ENCODE data around the gene RAD51B.

RAD51B gene

GRCh38 chr14:68260121-68260520 lies 440.5 kb downstream of the RAD51B start:
- DNase-seq, result no peak

- no peak for DNase-seq
Measured at GRCh38 chr14:68261092-68261842, 441.7 kb downstream of the RAD51B start.

GRCh38 chr14:68262567-68262966 lies 443.0 kb downstream of the RAD51B start:
- DNase-seq, result no peak

- DNase-seq, result no peak
Measured at GRCh38 chr14:68263563-68264259, 444.1 kb downstream of the RAD51B start.

- DNase-seq, result no peak
Measured at GRCh38 chr14:68264260-68264569, 444.6 kb downstream of the RAD51B start.

GRCh38 chr14:68266998-68267397 lies 447.4 kb downstream of the RAD51B start:
- no peak for DNase-seq

GRCh38 chr14:68268197-68268596 lies 448.6 kb downstream of the RAD51B start:
- DNase-seq, result no peak

GRCh38 chr14:68268719-68269118 lies 449.1 kb downstream of the RAD51B start:
- no peak for DNase-seq

- no peak for DNase-seq
Measured at GRCh38 chr14:68269136-68269927, 449.8 kb downstream of the RAD51B start.

- no peak for DNase-seq
Measured at GRCh38 chr14:68270342-68270741, 450.8 kb downstream of the RAD51B start.

GRCh38 chr14:68271913-68272391 lies 452.4 kb downstream of the RAD51B start:
- no peak for DNase-seq

- DNase-seq, result no peak
Measured at GRCh38 chr14:68273413-68273812, 453.8 kb downstream of the RAD51B start.

GRCh38 chr14:68274725-68275124 lies 455.1 kb downstream of the RAD51B start:
- no peak for DNase-seq

- DNase-seq, result no peak
Measured at GRCh38 chr14:68278576-68279436, 459.2 kb downstream of the RAD51B start.

GRCh38 chr14:68279437-68279720 lies 459.8 kb downstream of the RAD51B start:
- DNase-seq, result no peak

- DNase-seq, result no peak
Measured at GRCh38 chr14:68279777-68280233, 460.2 kb downstream of the RAD51B start.

GRCh38 chr14:68281497-68281896 lies 461.9 kb downstream of the RAD51B start:
- no peak for DNase-seq

- DNase-seq, result no peak
Measured at GRCh38 chr14:68282479-68283377, 463.1 kb downstream of the RAD51B start.

GRCh38 chr14:68283378-68284123 lies 464.0 kb downstream of the RAD51B start:
- no peak for DNase-seq

- no peak for DNase-seq
Measured at GRCh38 chr14:68284333-68284732, 464.8 kb downstream of the RAD51B start.

- no peak for DNase-seq
Measured at GRCh38 chr14:68284834-68285233, 465.3 kb downstream of the RAD51B start.
